OCI-M1 (cell line): ENCODE results near the gene CYP1B1.
"Not testable (repeated sequence)": the region's sequence is repeated elsewhere in the genome, so short reads cannot be mapped to it uniquely, and the experiment has no call there.

Experiments
- DNase-seq: peaks from one replicate; lab custom pipeline; 2025; lab: John Stamatoyannopoulos, UW

The CYP1B1 gene

DNA sequence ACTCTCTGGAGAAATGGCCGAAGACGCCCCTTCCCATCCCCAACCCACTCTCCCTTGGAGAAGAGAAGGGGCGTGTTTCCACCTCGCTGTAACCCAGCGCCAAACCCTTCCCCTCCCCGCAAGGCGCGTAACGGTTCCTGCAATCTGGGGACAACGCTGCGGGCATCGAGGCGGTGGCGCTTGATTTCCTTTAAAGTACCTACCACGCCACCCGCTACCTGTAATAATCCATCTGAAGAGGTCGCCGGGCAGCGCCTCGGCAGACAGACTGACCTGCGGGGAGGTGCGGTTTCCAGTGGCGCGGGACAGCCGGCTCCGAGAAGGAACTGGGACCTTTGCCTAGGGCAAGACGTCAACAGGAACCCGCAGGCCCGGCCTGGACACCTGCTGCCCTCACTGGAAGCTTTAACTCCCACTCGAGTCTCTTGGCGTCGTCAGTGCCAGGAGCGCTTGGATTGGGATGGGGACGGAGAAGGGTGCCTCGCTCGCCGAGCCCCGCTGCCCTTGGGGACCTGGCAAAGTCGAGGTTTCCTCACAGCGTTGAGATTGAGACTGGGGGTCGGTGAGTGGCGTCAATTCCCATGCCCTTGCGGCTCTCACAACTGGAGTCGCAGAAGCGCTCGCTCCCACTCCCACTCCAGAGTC is at the start of gene CYP1B1:
CYP1B1 (minus strand) TSS at position 645 of the 645 bp plus-strand sequence. CDS start 763 bp downstream, outside the sequence.
- no peak for DNase-seq

- DNase-seq, result no peak
Observed at GRCh38 chr2:38125007-38125406, 49.1 kb upstream of the CYP1B1 start.

- no peak for DNase-seq
Observed at GRCh38 chr2:38123911-38124310, 48.0 kb upstream of the CYP1B1 start.

GRCh38 chr2:38122344-38122743 is 46.4 kb upstream of the CYP1B1 start:
- DNase-seq, result no peak

DNA sequence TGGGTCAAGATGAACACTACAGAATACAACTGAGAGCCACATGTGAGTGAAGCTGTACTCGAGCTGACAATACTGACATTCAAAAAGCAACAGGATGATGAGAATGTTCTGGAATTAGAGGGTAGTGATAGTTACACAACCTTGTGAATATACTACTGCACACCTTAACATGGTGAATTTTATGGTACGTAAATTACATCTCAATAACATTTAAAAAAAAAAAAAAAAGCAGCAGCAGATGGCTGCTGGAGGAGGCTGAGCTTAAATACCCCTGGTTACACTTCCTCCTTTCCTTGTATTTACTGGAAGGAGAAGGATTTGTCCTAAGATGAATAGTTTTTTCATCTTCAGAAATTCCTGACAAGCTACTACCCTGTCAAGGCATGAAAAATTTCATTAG is 45.5 kb upstream of the CYP1B1 start:
- no peak for DNase-seq

- DNase-seq, result no peak
Observed at GRCh38 chr2:38120829-38121228, 44.9 kb upstream of the CYP1B1 start.

DNA sequence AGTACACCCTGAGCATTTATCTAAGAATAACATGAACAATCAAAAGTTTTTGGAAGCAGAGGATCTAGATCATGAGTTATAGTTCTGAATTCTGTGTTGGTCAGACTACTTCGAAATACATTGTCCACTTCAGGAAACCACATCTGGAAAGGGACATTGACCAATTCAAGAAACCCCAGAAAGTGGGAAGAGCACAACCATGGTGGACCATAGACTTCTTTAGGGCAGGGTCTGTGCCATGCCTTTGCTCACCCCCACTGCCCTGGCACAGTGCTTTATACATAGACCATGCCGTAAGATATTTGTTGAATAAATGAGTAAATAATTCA is 44.3 kb upstream of the CYP1B1 start:
- no peak for DNase-seq

DNA sequence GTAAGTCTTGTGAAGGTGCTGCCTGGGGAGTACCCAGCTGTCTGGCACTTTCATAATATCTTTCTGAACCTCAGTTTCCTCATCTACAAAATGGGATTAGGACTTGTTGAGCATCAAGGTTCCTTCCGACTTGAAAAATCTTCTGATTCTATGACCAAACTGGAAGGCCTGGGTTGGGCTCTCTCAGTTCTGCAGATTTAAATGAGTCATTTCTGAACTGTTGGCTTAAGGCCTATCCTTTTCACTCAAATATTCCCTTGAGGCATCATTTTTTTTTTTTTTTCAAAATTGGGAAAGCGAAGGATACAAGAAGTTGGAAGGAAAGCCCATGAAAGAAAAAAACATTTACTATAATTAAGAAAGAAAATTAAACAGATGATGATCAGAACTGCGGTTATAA is 40.8 kb upstream of the CYP1B1 start:
- no peak for DNase-seq

- DNase-seq, result peak; percentile 93
Observed at GRCh38 chr2:38115216-38116032, 39.5 kb upstream of the CYP1B1 start.

GRCh38 chr2:38113981-38114708 is 38.2 kb upstream of the CYP1B1 start:
- DNase-seq, result peak; percentile 83

GRCh38 chr2:38113051-38113450 is 37.1 kb upstream of the CYP1B1 start:
- peak; percentile 22 for DNase-seq

GRCh38 chr2:38111350-38111749 is 35.4 kb upstream of the CYP1B1 start:
- DNase-seq, result not testable (repeated sequence)

DNA sequence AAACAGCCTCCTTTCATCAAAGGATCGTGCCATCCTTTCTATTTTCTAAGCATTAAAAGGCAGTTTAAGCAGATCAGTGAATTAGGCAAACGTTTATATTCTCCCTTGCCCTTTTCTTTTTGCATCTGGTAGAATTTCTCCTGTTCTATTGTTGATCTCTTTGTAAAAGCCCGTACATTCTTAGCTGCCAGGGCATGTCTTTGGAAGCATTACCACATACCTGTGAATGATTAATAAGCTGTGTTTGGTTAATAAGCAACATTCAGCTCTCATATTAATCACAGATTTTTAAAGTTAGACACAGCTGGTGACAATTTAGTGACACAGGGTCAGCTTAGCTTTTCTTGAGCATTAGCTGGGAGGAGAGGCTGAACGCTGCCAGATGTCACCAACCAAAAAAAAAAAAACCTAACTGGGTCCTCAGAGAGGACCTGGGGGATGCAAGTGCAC is 33.8 kb upstream of the CYP1B1 start:
- no peak for DNase-seq

DNA sequence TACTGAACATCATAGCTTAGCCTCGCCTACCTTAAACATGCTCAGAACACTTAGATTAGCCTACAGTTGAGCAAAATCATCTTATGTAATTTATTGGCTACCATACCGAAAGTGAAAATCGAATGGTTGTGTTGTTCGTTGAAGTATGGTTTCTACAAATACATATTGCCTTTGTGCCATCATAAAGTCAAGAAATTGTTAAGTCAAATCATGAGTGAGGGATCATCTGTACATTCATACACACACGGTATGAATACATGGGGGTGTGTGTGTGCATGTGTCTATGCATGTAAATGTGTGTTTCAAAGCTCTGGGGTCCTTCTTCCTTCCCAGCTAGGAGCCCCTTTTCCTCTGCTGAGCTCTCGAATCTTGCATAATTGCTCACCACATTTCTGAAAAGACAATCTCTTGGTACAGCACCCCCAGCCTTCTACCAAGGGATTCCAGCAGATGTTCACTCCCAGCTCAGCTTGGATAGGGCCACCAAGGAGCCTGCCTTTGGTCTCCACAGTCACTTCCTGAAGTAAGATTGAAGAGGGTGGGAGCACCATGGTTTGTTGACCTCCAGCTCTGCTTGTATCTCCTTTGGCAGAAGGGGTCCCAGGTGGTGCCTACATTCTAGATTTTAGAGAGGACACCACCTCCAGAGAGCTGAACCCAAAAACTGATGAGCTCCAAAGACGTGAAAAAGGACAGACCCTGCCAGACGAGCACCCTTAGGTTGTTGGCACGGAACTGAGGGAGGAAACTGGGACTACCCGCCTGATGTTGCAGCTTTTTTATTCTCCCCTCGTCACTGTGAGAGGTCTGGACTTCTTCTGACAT is 33.2 kb upstream of the CYP1B1 start:
- no peak for DNase-seq

- DNase-seq, result no peak
Observed at GRCh38 chr2:38107738-38108410, 31.9 kb upstream of the CYP1B1 start.

GRCh38 chr2:38106405-38107094 is 30.6 kb upstream of the CYP1B1 start:
- DNase-seq, result peak; percentile 48

DNA sequence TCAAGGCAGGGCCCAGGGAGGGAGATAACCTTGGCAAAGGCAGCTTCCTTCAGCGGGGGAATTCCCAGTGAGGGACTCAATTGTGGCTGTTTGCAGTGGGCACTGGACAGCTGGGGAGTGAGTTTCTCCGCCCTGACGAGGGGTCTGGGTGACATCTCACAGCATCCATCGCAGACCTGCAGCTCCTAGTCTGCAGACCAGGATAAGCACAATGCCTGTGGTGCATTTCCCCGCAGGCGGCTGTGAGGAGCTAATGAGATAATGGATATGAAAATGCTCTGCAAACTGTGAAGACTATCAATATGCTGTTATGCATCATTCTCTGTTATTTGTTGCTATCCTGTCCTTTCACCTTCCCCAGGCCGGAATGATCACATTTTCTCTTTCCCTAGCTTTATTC is 30.0 kb upstream of the CYP1B1 start:
- no peak for DNase-seq

- DNase-seq, result no peak
Observed at GRCh38 chr2:38104598-38104997, 28.6 kb upstream of the CYP1B1 start.

- DNase-seq, result no peak
Observed at GRCh38 chr2:38100328-38100727, 24.4 kb upstream of the CYP1B1 start.

GRCh38 chr2:38099099-38100028 is 23.4 kb upstream of the CYP1B1 start:
- no peak for DNase-seq
